Calu3 (cell line): ENCODE data around the gene YIPF3. TPM values are rescaled to one million over a fixed set of nuclear protein-coding genes. Genes with fewer than 3 reads are reported as not detected.
"Not testable (repeated sequence)": the region's sequence is repeated elsewhere in the genome, so short reads cannot be mapped to it uniquely, and the experiment has no call there.

Source experiments
- BruUV-seq: library from RNA; stranded (reverse); fragments of 400-500 nt; replicated peaks from 2 replicates; lab custom pipeline; 2021; lab: Mats Ljungman, UMichigan
- CTCF ChIA-PET: fragments of 300-600 bp; sonication (Branson Sonifier 250); formaldehyde crosslinking; loops from one replicate; lab custom pipeline; 2022; ENCODE audit warnings: antibody characterized with exemption; lab: Charles Lee
- DNase-seq: peaks from one replicate; pipeline ENCODE4 v3.0.0; 2022
- H3K27ac Mint-ChIP-seq: one replicate; pipeline ENCODE4 v1.8.0; 2022; ENCODE audit warnings: mixed read lengths; ENCODE audit not compliant: unreplicated experiment
- H3K27me3 Mint-ChIP-seq: one replicate; pipeline ENCODE4 v1.8.0; 2022; ENCODE audit warnings: mixed read lengths; ENCODE audit not compliant: unreplicated experiment
- H3K36me3 Mint-ChIP-seq: one replicate; pipeline ENCODE4 v1.8.0; 2022; ENCODE audit warnings: mild to moderate bottlenecking, moderate library complexity, mixed read lengths; ENCODE audit not compliant: insufficient read depth, unreplicated experiment
- H3K4me1 Mint-ChIP-seq: one replicate; pipeline ENCODE4 v1.8.0; 2022; ENCODE audit warnings: mild to moderate bottlenecking, low read depth, mixed read lengths; ENCODE audit not compliant: unreplicated experiment
- H3K4me3 Mint-ChIP-seq: one replicate; pipeline ENCODE4 v1.8.0; 2022; ENCODE audit warnings: mild to moderate bottlenecking, low read depth, moderate library complexity, mixed read lengths; ENCODE audit not compliant: unreplicated experiment
- H3K9me3 Mint-ChIP-seq: one replicate; pipeline ENCODE4 v1.8.0; 2022; ENCODE audit warnings: low read depth, mixed read lengths; ENCODE audit not compliant: unreplicated experiment
- intact Hi-C: fragments of 100-400 bp; cut with micrococcal nuclease; formaldehyde crosslinking; loops from one replicate; pipeline ENCODE4 v1.10.0; 2022; ENCODE audit not compliant: unreplicated experiment
- total RNA-seq: library from RNA; stranded (reverse); gene quantifications from 2 replicates; pipeline ENCODE4 v1.2.3, GENCODE V29; 2022
- TF ChIP-seq, protein P1 (sequence below): fragments of 200-600 bp; IDR thresholded peaks from one replicate; pipeline ENCODE4 v1.8.0; 2022; ENCODE audit warnings: antibody characterized with exemption; ENCODE audit not compliant: unreplicated experiment

Gene YIPF3
- total RNA-seq, 1 experiment from 2014 or later, result 127 TPM

DNA sequence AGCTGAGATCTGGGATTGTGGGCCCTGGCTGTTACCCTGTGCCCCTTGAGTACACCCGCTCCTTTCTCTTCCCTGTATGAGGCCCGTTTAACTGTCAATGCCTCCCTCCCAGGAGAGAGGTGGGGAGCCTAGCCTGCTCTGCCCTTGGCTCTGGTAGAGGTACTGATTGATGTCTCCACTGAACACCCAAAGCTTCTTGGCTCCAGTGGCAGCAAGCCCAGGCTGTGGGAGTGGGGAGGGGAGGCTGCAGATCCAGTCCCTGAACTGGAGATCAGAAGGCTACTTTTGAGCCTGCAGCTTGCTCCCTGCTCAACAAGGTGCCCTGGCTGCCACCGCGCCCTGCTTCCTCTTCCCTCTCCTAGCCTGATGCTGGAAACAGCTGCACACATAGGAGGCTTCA, 14.1 kb downstream of the YIPF3 start:
- CTCF ChIA-PET, result no interaction called here
- Mint-ChIP-seq H3K9me3 (no peaks in the 10 kb centered on the region), H3K36me3 (peaks cover 64% of the 10 kb centered on the region), H3K27me3 (peaks cover 5% of the 10 kb centered on the region), H3K27ac (no peak overlapping the region), H3K4me3 (no peak overlapping the region), H3K4me1 (peaks cover 7% of the 10 kb centered on the region)
- DNase-seq, result no peak
- TF ChIP-seq, protein P1, sequence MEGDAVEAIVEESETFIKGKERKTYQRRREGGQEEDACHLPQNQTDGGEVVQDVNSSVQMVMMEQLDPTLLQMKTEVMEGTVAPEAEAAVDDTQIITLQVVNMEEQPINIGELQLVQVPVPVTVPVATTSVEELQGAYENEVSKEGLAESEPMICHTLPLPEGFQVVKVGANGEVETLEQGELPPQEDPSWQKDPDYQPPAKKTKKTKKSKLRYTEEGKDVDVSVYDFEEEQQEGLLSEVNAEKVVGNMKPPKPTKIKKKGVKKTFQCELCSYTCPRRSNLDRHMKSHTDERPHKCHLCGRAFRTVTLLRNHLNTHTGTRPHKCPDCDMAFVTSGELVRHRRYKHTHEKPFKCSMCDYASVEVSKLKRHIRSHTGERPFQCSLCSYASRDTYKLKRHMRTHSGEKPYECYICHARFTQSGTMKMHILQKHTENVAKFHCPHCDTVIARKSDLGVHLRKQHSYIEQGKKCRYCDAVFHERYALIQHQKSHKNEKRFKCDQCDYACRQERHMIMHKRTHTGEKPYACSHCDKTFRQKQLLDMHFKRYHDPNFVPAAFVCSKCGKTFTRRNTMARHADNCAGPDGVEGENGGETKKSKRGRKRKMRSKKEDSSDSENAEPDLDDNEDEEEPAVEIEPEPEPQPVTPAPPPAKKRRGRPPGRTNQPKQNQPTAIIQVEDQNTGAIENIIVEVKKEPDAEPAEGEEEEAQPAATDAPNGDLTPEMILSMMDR, result no peak
- BruUV-seq, result no TSS peak
- intact Hi-C loops, result no loop called here

DNA sequence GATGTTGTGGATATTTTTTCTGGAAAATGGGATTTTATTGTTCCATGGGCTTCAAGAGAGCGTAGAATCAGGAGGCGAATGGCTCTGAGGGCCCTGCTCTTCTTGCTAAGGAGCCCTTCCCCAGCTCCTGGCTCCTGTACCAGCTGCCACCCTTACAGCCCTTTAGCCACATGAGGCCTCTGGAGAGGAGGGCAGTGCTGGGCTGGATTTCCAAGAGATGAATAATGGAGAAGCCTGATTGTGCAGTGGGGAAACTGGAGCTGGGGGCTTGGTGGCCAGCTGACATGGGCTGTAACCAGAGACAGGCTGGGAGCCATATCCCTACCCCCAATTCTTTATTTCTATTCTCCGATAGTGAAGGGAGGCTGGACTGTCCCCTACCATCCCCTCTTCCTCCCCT, 15.8 kb downstream of the YIPF3 start:
- Mint-ChIP-seq H3K27ac (no peak overlapping the region), H3K9me3 (no peaks in the 10 kb centered on the region), H3K36me3 (peaks cover 59% of the 10 kb centered on the region), H3K4me1 (peaks cover 14% of the 10 kb centered on the region), H3K4me3 (no peak overlapping the region), H3K27me3 (no peaks in the 10 kb centered on the region)
- BruUV-seq, result no TSS peak
- CTCF ChIA-PET, result interaction anchor here (0.7 kb wide), 1 partner anchor 469 kb away, joined by 3 read pairs; no protein-coding TSS in a partner anchor
- TF ChIP-seq, protein P1, result no peak
- intact Hi-C loops, result no loop called here
- no peak for DNase-seq

DNA sequence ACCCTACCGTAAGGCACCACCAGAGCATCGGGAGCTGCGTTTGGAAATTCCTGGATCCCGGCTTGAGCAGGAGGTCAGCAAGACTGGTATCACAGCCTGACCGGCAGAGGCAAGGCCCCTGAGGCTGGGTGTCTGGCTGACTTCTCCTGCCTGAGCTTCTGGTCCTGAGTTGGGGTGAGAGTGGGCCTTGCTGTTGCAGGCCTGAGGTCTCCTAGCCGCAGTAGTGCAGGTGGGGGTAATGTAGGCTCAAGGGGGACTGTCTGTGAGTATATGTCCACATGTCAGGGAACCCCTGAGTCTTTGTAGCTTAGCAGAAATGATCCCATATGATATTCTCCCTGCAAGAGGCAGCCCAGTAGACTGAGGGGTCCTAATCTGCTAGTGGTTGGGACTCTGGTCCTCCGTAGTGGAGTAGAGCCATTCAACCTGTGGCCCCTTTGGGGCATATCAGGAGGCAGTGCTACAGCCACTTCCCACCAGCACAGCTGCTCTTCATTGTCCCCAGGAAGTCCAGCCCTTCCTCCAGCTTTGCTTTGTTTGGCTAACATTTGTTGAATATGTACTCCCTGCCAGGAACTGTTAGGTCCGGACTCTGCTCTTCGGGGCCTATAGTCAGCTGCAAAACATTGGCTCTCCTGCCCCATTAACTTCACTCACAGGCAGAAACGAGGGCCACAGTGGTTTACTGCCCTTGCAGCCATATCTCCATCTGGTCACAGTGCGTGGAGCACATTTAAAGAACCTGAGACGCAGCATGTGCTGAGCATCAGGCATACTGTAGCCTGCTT, 17.5 kb downstream of the YIPF3 start:
- Mint-ChIP-seq H3K4me3 (no peak overlapping the region), H3K27ac (no peak overlapping the region), H3K36me3 (peaks cover 61% of the 10 kb centered on the region), H3K4me1 (peaks cover 26% of the 10 kb centered on the region), H3K27me3 (no peaks in the 10 kb centered on the region), H3K9me3 (no peaks in the 10 kb centered on the region)
- intact Hi-C loops, result no loop called here
- TF ChIP-seq, protein P1, result no peak
- no peak for DNase-seq
- BruUV-seq, result no TSS peak
- CTCF ChIA-PET, result no interaction called here

DNA sequence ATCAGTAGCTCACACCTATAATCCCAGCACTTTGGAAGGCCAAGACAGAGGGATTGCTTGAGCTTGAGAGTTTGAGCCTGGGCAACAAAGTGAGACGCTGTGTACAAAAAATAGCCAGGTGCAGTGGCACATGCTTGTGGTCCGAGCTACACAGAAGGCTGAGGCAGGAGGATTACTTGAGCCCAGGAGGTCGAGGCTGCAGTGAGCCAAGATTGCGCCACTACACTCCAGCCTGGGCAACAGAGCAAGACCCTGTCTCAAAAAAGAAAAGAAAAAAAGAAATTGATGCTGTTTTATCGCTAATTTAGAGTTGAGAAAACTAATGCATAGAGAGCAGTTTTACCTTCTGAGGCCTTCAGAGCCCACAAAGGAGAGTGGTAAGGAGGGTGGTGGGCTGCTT, 18.4 kb downstream of the YIPF3 start:
- H3K27ac Mint-ChIP-seq, intact Hi-C loops, H3K27me3 Mint-ChIP-seq, BruUV-seq, DNase-seq, H3K9me3 Mint-ChIP-seq, H3K4me3 Mint-ChIP-seq: not testable (repeated sequence)
- CTCF ChIA-PET, result interaction anchor here (0.5 to 1.1 kb wide), 3 partner anchors 9 to 321 kb away, joined by 4 to 9 read pairs (median 9); no protein-coding TSS in a partner anchor
- peaks cover 55% of the 10 kb centered on the region for H3K36me3 Mint-ChIP-seq
- peaks cover 28% of the 10 kb centered on the region for H3K4me1 Mint-ChIP-seq

DNA sequence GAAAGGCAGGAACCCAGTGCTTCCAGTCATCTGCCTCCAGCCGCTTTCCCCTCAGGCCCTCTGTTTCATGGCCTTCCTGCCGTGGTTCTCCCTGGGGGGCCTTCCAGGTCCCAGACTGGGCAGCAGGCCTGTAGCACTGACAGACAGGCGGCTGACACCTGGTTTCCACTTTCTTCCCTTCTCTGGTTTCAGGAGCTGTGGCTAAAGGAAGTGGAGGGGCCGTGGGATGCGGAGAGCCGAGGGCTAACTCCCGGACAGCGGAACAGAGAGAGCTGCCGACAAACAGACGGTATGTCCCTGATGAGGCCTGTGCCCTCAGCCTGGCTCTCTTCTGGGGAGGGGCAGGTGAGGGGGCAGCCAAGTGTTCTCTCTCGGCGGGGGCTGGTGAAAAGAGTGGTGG, 19.0 kb downstream of the YIPF3 start:
- no TSS peak for BruUV-seq
- Mint-ChIP-seq H3K9me3 (no peaks in the 10 kb centered on the region), H3K27ac (no peak overlapping the region), H3K4me1 (peaks cover 34% of the 10 kb centered on the region), H3K27me3 (no peaks in the 10 kb centered on the region), H3K4me3 (no peak overlapping the region), H3K36me3 (peaks cover 52% of the 10 kb centered on the region)
- no peak for DNase-seq
- CTCF ChIA-PET, result interaction anchor here (0.6 to 1.3 kb wide), 3 partner anchors 9 to 12 kb away, joined by 4 to 9 read pairs (median 9); partner anchors contain the start of gene LRRC73
- TF ChIP-seq, protein P1, result no peak
- intact Hi-C loops, result loop anchor here (2.0 kb wide), 1 partner anchor 61 kb away; no protein-coding TSS in a partner anchor
